Esophagus squamous epithelium (tissue), 4 donors: ENCODE results near the gene TIMM23B.
"Not testable (repeated sequence)": the region's sequence is repeated elsewhere in the genome, so short reads cannot be mapped to it uniquely, and the experiment has no call there.

Experiments used
- POLR2A ChIP-seq, 4 donors: fragments of 450-650 bp; IDR thresholded peaks; one replicate each; pipeline ENCODE4 v1.6.1; 2017; ENCODE audit warnings: antibody characterized with exemption in 4 of 4, mild to moderate bottlenecking in 4 of 4, moderate library complexity in 3 of 4
- TF ChIP-seq, protein P1 (sequence below), 6 experiments: fragments of 450-650 bp in 4 of 6; fragments of 200-600 bp in 2 of 6; sonication (generic) in 2 of 6; IDR thresholded peaks; one replicate each; pipeline ENCODE4 v1.5.1; 2016 to 2019; ENCODE audit warnings: antibody characterized with exemption in 6 of 6, mild to moderate bottlenecking in 4 of 6, moderate library complexity in 4 of 6

DNA sequence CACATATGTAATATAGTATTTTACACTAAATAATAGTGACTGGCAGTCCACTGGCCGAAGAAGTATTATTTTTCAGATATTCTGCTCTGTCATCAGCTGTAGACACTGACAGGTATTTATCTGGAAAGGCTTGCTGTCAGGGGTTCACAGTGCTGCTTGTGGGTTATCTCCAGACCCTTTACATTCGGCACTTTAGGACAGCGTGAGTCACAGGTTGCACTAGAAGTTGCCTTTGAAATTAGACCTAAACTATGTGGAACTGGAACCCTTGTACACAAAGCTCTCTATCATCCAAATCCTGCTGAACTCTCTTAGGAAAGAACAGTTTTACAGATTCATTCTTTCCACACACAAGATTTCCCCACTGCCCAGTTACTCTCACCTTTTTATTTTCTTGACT, 30.2 kb downstream of the TIMM23B start:
- TF ChIP-seq, protein P1, sequence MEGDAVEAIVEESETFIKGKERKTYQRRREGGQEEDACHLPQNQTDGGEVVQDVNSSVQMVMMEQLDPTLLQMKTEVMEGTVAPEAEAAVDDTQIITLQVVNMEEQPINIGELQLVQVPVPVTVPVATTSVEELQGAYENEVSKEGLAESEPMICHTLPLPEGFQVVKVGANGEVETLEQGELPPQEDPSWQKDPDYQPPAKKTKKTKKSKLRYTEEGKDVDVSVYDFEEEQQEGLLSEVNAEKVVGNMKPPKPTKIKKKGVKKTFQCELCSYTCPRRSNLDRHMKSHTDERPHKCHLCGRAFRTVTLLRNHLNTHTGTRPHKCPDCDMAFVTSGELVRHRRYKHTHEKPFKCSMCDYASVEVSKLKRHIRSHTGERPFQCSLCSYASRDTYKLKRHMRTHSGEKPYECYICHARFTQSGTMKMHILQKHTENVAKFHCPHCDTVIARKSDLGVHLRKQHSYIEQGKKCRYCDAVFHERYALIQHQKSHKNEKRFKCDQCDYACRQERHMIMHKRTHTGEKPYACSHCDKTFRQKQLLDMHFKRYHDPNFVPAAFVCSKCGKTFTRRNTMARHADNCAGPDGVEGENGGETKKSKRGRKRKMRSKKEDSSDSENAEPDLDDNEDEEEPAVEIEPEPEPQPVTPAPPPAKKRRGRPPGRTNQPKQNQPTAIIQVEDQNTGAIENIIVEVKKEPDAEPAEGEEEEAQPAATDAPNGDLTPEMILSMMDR (IDR thresholded peaks at IDR 0.05): not testable (repeated sequence)
- TF ChIP-seq POLR2A (IDR thresholded peaks at IDR 0.05): not testable (repeated sequence)
